CD8-positive, alpha-beta memory T cell (primary cell): Measurements from ENCODE around the gene ETV6. TPM values are rescaled to one million over a fixed set of nuclear protein-coding genes. Genes with fewer than 3 reads are reported as not detected.

Source experiments
- CTCF ChIA-PET: fragments of 350-600 bp; sonication (Branson Sonifier 250); formaldehyde crosslinking; loops from one replicate; lab custom pipeline; 2021; ENCODE audit warnings: antibody characterized with exemption; lab: Charles Lee
- POLR2A ChIA-PET: fragments of 350-600 bp; sonication (Branson Sonifier 250); formaldehyde crosslinking; loops from one replicate; lab custom pipeline; 2021; ENCODE audit warnings: antibody characterized with exemption; lab: Charles Lee
- DNase-seq, 5 donors: peaks; one replicate each; pipeline versions ENCODE4 v3.0.0 to v3.0.0-alpha.2; 2020 to 2022; ENCODE audit warnings: mixed read lengths in 1 of 5
- H3K27ac ChIP-seq: one replicate; pipeline ENCODE4 v1.7.0; 2013; ENCODE audit warnings: low read depth, mild to moderate bottlenecking, low read length, moderate library complexity
- H3K27me3 ChIP-seq: 2 replicates; pipeline ENCODE4 v1.7.0; 2013; ENCODE audit warnings: low read length, mild to moderate bottlenecking; ENCODE audit not compliant: insufficient read depth, poor library complexity, severe bottlenecking
- H3K36me3 ChIP-seq: 2 replicates; pipeline ENCODE4 v1.7.0; 2013; ENCODE audit warnings: mild to moderate bottlenecking, low read length, moderate library complexity; ENCODE audit not compliant: insufficient read depth
- H3K4me1 ChIP-seq: 2 replicates; pipeline ENCODE4 v1.7.0; 2013; ENCODE audit warnings: mild to moderate bottlenecking, low read length, moderate library complexity; ENCODE audit not compliant: insufficient read depth
- H3K4me3 ChIP-seq: 2 replicates; pipeline ENCODE4 v1.7.0; 2013; ENCODE audit warnings: mild to moderate bottlenecking, low read length
- H3K9me3 ChIP-seq: 2 replicates; pipeline ENCODE4 v1.7.0; 2013; ENCODE audit warnings: mild to moderate bottlenecking, low read length
- H3K27ac Mint-ChIP-seq, 8 donors: one replicate each; pipeline ENCODE4 v1.8.0; 2020 to 2021; ENCODE audit warnings: mixed read lengths in 8 of 8, mild to moderate bottlenecking in 6 of 8, inconsistent platforms in 3 of 8, moderate library complexity in 3 of 8
- H3K27me3 Mint-ChIP-seq, 2 donors: one replicate each; pipeline ENCODE4 v1.8.0; 2020 to 2021; ENCODE audit warnings: mixed read lengths in 2 of 2, mild to moderate bottlenecking in 1 of 2, moderate library complexity in 1 of 2
- H3K36me3 Mint-ChIP-seq, 3 donors: one replicate each; pipeline ENCODE4 v1.8.0; 2020 to 2021; ENCODE audit warnings: mixed read lengths in 3 of 3, inconsistent platforms in 1 of 3, mild to moderate bottlenecking in 1 of 3
- H3K4me1 Mint-ChIP-seq, 3 donors: one replicate each; pipeline ENCODE4 v1.8.0; 2020 to 2021; ENCODE audit warnings: mixed read lengths in 3 of 3, inconsistent platforms in 1 of 3, mild to moderate bottlenecking in 1 of 3
- H3K4me3 Mint-ChIP-seq, 7 donors: one replicate each; pipeline ENCODE4 v1.8.0; 2020 to 2021; ENCODE audit warnings: mixed read lengths in 7 of 7, mild to moderate bottlenecking in 6 of 7, moderate library complexity in 4 of 7, inconsistent platforms in 2 of 7
- H3K9me3 Mint-ChIP-seq, 5 donors: one replicate each; pipeline ENCODE4 v1.8.0; 2020 to 2022; ENCODE audit warnings: mixed read lengths in 5 of 5, mild to moderate bottlenecking in 3 of 5, moderate library complexity in 2 of 5, inconsistent platforms in 1 of 5
- polyA plus RNA-seq: library from polyadenylated mRNA; unstranded; fragments of 300-500 nt; fragmentation: Illumina TruSeq; gene quantifications from one replicate; pipeline ENCODE4 v1.2.3, GENCODE V29; 2021
- total RNA-seq, 2 experiments: library from RNA; stranded (reverse); gene quantifications; one replicate each; pipeline ENCODE4 v1.2.3, GENCODE V29; 2021

The ETV6 gene
- total and polyA plus RNA-seq, 3 experiments from 2014 or later: 6.0 to 51.5 (median 49.3) TPM

DNA sequence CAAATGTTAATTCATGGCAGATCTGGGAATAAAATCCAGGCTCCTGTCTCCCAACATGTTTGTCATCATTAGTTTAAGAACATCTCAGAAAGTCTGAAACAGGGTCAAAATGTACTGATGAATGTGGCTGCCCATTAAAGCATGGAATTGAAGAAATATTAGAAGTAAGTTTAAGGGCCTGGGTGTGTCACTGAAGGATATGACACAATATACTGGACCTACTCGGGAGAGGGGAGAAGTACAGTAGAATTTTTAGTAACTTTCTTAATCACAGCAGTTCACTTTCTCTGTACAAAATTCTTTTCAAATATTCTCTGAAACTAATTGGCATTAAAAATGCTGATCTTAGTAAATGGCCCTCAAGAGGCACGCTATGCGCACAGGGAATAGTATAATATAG, 185.5 kb downstream of the ETV6 start:
- Histone ChIP-seq H3K4me1 (peaks cover 5% of the 10 kb centered on the region), H3K4me3 (no peak overlapping the region), H3K27ac (no peak overlapping the region), H3K27me3 (no peaks in the 10 kb centered on the region), H3K9me3 (no peaks in the 10 kb centered on the region), H3K36me3 (no peaks in the 10 kb centered on the region)
- CTCF ChIA-PET: no interaction called here
- Mint-ChIP-seq H3K4me3 (no peak overlapping the region), H3K9me3 (no peaks in the 10 kb centered on the region), H3K27ac (no peak overlapping the region), H3K27me3 (no peaks in the 10 kb centered on the region), H3K36me3 (peaks cover 14 to 25% (median 17%) of the 10 kb centered on the region in 3 donors), H3K4me1 (peaks cover 7 to 37% (median 23%) of the 10 kb centered on the region in 3 donors)
- no peak for DNase-seq
- POLR2A ChIA-PET: no interaction called here

DNA sequence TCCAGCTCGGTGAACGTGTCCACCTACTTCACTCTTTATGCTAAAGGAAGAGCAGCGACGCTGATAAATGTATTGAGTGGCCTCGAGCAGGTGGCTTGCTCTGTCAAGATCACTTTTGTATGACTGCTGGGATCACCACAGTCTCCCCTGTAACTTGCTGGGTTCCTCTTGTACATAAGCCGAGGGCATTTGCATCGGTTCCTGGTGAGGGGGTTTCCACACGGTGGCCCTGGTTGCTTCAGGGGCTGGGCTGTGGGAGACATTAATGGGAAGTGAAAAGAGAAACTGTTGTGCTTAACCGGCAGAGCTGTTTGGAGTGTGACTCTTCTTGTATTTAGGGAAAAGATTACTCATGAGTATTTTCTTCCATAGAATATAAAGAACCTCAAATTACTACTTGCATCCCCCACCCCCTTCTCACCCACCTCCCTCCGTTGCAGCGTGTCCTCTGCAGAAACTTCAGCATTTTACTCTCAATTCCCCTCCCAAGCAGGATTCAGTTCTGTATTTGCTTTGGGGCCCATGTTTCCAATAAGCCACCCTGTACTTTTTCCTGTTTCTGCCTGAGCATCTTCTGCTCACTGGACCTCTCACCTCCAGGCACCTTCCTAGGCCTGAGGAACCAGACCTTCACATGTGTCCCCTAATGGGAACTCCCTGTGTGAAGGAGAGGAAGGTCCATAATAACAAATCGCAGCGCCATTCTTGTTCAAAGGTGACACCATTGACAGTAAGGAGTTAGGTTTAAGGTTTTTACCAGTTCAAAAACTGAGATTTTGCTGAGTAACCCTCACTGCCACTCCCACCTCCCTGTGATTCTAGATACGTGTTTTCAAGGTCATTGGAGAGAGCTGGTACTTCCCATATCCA, 187.0 kb downstream of the ETV6 start:
- H3K27ac Mint-ChIP-seq: peak overlapping the region in 4 of 8 donors; percentile 20 to 76 (median 43)
- no peak overlapping the region for H3K4me3 Mint-ChIP-seq
- H3K4me1 Mint-ChIP-seq: peaks cover 7 to 37% (median 23%) of the 10 kb centered on the region in 3 donors
- Histone ChIP-seq H3K27ac (no peak overlapping the region), H3K4me3 (no peak overlapping the region), H3K4me1 (peaks cover 5% of the 10 kb centered on the region), H3K9me3 (no peaks in the 10 kb centered on the region), H3K27me3 (no peaks in the 10 kb centered on the region), H3K36me3 (no peaks in the 10 kb centered on the region)
- H3K27me3 Mint-ChIP-seq: no peaks in the 10 kb centered on the region
- H3K9me3 Mint-ChIP-seq: no peaks in the 10 kb centered on the region
- peaks cover 28 to 38% (median 31%) of the 10 kb centered on the region in 3 donors for H3K36me3 Mint-ChIP-seq
- peak in 1 of 5 donors; percentile 2 for DNase-seq
- POLR2A ChIA-PET: no interaction called here
- CTCF ChIA-PET: no interaction called here

DNA sequence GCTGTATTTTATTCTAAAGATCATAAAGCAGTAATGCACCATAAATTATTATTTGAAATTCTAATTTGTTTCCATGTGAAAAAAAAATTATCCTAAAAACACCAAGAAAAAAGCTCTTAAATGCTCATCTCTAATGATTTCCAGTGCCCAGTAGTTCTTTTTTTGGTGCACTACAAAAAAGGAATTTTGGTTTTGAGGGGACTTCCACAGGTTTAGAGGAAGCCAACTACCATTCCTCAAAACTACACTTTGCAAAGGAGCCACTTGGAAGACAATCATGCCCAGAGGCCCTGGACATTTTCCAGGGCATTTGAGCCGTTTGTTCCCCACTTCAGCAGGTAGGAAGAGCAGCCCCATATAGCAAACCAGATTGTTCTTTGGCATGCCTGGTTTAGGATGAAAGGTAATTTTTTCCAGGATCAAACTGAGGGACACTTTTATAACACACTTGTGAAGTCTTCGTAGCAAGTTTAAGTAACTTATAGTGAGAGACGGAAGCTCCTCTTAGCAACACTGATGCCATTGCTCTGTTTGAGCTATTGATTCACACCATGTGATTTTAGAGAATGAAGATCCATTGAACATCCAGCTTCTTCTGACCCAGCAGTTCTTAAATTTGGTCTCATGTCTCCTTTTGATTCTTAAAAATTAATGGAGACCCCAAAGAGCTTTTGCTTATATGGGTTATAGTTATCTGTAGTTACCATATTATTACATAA, 187.9 kb downstream of the ETV6 start:
- H3K27me3 Mint-ChIP-seq: no peaks in the 10 kb centered on the region
- Histone ChIP-seq H3K9me3 (no peaks in the 10 kb centered on the region), H3K4me1 (peaks cover 5% of the 10 kb centered on the region), H3K4me3 (no peak overlapping the region), H3K36me3 (no peaks in the 10 kb centered on the region), H3K27ac (no peak overlapping the region), H3K27me3 (no peaks in the 10 kb centered on the region)
- H3K36me3 Mint-ChIP-seq: peaks cover 27 to 36% (median 35%) of the 10 kb centered on the region in 3 donors
- H3K9me3 Mint-ChIP-seq: no peaks in the 10 kb centered on the region
- ChIA-PET POLR2A (no interaction called here), CTCF (no interaction called here)
- no peak for DNase-seq
- no peak overlapping the region for H3K4me3 Mint-ChIP-seq
- H3K4me1 Mint-ChIP-seq: peaks cover 7 to 37% (median 23%) of the 10 kb centered on the region in 3 donors
- peak overlapping the region in 2 of 8 donors; percentile 34 to 35 for H3K27ac Mint-ChIP-seq

DNA sequence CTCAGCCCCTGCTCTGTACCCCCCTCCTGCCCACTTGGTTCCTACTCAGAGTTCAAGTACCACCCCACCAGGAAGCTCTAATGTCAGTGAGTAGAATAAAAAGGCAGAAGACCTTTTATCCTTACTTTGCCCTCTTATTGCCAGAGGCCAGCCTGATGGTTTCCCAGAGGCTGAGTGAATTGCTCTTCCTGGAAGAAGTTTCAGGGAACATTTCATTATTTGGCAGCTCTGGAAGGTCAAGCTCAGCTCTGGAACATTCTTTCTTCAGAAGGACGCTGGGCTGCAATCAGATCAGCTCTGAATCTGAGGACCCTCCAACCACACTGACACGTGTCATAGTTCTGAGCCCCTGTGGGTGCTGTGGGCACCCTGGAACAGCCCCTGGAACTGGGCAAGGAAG, 188.9 kb downstream of the ETV6 start:
- no peak overlapping the region for H3K4me3 ChIP-seq
- H3K9me3 Mint-ChIP-seq: no peaks in the 10 kb centered on the region
- no peaks in the 10 kb centered on the region for H3K9me3 ChIP-seq
- H3K4me1 ChIP-seq: peaks cover 5% of the 10 kb centered on the region
- H3K4me3 Mint-ChIP-seq: no peak overlapping the region
- no peak overlapping the region for H3K27ac ChIP-seq
- H3K4me1 Mint-ChIP-seq: peaks cover 7 to 36% (median 23%) of the 10 kb centered on the region in 3 donors
- H3K27ac Mint-ChIP-seq: no peak overlapping the region
- H3K36me3 ChIP-seq: no peaks in the 10 kb centered on the region
- no peaks in the 10 kb centered on the region for H3K27me3 ChIP-seq
- DNase-seq: no peak
- no peaks in the 10 kb centered on the region for H3K27me3 Mint-ChIP-seq
- CTCF ChIA-PET: no interaction called here
- POLR2A ChIA-PET: no interaction called here
- peaks cover 28 to 45% (median 35%) of the 10 kb centered on the region in 3 donors for H3K36me3 Mint-ChIP-seq

DNA sequence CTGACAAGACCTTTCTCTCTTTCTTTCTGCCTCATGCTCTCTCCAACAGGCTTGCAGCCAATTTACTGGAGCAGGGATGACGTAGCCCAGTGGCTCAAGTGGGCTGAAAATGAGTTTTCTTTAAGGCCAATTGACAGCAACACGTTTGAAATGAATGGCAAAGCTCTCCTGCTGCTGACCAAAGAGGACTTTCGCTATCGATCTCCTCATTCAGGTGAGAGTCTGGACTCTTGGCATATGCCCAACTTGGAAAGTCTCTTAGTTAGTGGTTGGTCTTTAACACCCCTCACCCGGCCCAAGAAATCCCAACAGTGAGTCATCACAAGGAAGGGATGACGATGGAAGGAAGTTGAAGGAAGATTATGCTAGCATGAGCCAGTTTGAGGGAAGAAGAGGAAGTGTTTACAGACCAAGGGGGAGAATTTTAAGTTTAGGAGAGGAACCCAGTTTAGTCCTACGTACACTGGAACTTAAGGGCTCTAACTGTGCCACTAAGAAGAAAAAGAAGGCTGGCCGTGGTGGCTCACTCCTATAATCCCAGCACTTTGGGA, 189.7 kb downstream of the ETV6 start:
- H3K27me3 Mint-ChIP-seq: no peaks in the 10 kb centered on the region
- Histone ChIP-seq H3K4me1 (peaks cover 5% of the 10 kb centered on the region), H3K27ac (no peak overlapping the region), H3K36me3 (no peaks in the 10 kb centered on the region), H3K27me3 (no peaks in the 10 kb centered on the region), H3K9me3 (no peaks in the 10 kb centered on the region), H3K4me3 (no peak overlapping the region)
- ChIA-PET POLR2A (no interaction called here), CTCF (no interaction called here)
- H3K9me3 Mint-ChIP-seq: no peaks in the 10 kb centered on the region
- H3K36me3 Mint-ChIP-seq: peaks cover 28 to 50% (median 33%) of the 10 kb centered on the region in 3 donors
- DNase-seq: no peak
- H3K4me1 Mint-ChIP-seq: peaks cover 5 to 28% (median 16%) of the 10 kb centered on the region in 3 donors
- no peak overlapping the region for H3K4me3 Mint-ChIP-seq
- H3K27ac Mint-ChIP-seq: no peak overlapping the region

DNA sequence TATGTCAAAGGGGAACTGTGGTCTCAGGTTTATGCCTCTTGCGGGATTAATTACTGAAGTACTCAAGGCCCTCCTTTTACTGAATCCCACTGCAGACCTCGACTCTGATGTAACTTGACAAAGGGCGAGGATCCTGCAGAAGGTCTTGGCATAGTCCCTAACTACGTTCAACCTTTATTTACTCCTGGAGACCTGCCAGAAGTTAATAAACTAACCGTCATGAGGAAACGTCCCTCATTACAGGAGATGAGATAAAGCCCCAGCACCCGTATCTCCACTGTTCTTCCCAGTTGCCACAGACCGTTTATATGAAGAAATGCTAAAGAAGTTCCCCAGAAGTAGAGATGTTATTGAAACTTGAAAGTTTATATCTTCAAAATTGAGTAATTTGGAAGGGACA, 190.9 kb downstream of the ETV6 start:
- Mint-ChIP-seq H3K4me1 (peaks cover 2 to 16% (median 14%) of the 10 kb centered on the region in 3 donors), H3K27ac (no peak overlapping the region), H3K9me3 (no peaks in the 10 kb centered on the region), H3K4me3 (no peak overlapping the region), H3K27me3 (no peaks in the 10 kb centered on the region), H3K36me3 (peaks cover 28 to 59% (median 28%) of the 10 kb centered on the region in 3 donors)
- no peaks in the 10 kb centered on the region for H3K27me3 ChIP-seq
- no peak overlapping the region for H3K4me3 ChIP-seq
- CTCF ChIA-PET: no interaction called here
- H3K9me3 ChIP-seq: no peaks in the 10 kb centered on the region
- H3K36me3 ChIP-seq: no peaks in the 10 kb centered on the region
- peaks cover 5% of the 10 kb centered on the region for H3K4me1 ChIP-seq
- POLR2A ChIA-PET: interaction anchor here (0.5 kb wide), 1 partner anchor 171 kb away, joined by 3 read pairs; no protein-coding TSS in a partner anchor
- DNase-seq: no peak
- H3K27ac ChIP-seq: no peak overlapping the region

DNA sequence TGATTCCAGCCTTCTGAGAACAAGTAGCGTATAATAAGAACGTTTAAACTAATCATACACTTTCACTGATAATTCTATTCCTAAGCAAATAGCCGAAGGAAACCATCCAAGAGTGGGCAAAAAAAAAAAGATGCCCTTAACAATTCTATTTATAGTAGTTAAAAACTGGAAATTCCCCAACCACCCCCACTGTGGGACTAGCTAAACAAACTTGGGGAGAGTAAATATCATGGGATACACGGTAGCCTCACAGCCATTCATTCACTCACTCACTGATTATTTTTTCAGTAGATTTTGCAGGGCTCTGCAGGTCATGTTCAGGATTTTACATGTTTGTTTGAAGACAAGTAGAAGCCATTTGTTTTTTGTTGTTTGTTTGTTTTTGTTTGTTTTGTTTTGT, 197.0 kb downstream of the ETV6 start:
- ChIA-PET POLR2A (no interaction called here), CTCF (no interaction called here)
- DNase-seq: no peak
- peaks cover 0 to 2% (median 0%) of the 10 kb centered on the region in 3 donors for H3K4me1 Mint-ChIP-seq
- H3K4me3 ChIP-seq: no peak overlapping the region
- H3K27ac ChIP-seq: no peak overlapping the region
- no peaks in the 10 kb centered on the region for H3K27me3 ChIP-seq
- no peaks in the 10 kb centered on the region for H3K4me1 ChIP-seq
- no peak overlapping the region for H3K4me3 Mint-ChIP-seq
- no peaks in the 10 kb centered on the region for H3K9me3 ChIP-seq
- H3K27ac Mint-ChIP-seq: no peak overlapping the region
- no peaks in the 10 kb centered on the region for H3K9me3 Mint-ChIP-seq
- peaks cover 16 to 58% (median 21%) of the 10 kb centered on the region in 3 donors for H3K36me3 Mint-ChIP-seq
- no peaks in the 10 kb centered on the region for H3K27me3 Mint-ChIP-seq
- H3K36me3 ChIP-seq: no peaks in the 10 kb centered on the region

DNA sequence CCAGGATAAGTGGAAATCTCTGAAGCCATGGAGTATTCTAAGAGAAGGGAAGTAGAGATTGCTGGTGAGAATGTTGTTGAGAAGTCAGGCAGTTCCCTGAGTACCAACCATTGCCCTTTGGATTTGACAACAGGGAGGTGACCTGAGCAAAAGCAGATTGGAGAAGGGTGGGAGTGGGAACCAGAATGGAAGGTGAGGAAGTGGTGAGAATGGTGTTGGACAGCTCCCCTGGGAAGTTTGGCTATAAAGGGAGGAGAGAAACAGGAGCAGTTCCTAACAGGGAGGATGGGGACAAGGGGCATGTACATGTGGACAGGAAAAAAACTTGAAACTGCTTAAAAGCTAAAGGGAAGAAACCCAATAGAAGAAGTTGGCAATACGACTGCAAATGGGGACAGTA, 198.1 kb downstream of the ETV6 start:
- no peak overlapping the region for H3K4me3 Mint-ChIP-seq
- no peaks in the 10 kb centered on the region for H3K36me3 ChIP-seq
- peaks cover 9 to 52% (median 15%) of the 10 kb centered on the region in 3 donors for H3K36me3 Mint-ChIP-seq
- H3K27me3 Mint-ChIP-seq: no peaks in the 10 kb centered on the region
- no peaks in the 10 kb centered on the region for H3K4me1 ChIP-seq
- DNase-seq: no peak
- H3K9me3 ChIP-seq: no peaks in the 10 kb centered on the region
- H3K4me1 Mint-ChIP-seq: peaks cover 0 to 2% (median 0%) of the 10 kb centered on the region in 3 donors
- H3K27me3 ChIP-seq: no peaks in the 10 kb centered on the region
- H3K4me3 ChIP-seq: no peak overlapping the region
- POLR2A ChIA-PET: no interaction called here
- H3K27ac Mint-ChIP-seq: peak overlapping the region in 3 of 8 donors; percentile 83 to 94 (median 84)
- H3K27ac ChIP-seq: no peak overlapping the region
- H3K9me3 Mint-ChIP-seq: no peaks in the 10 kb centered on the region
- CTCF ChIA-PET: no interaction called here
